COLO829 (cell line): ENCODE data around the gene PSMD2.
A peak's percentile ranks its signal among the peaks of the same experiment; 100 is the strongest.

Source experiments
- DNase-seq: peaks from one replicate; pipeline ENCODE4 v3.0.0; 2012; ENCODE audit warnings: low spot score

The PSMD2 gene

GRCh38 chr3:184317201-184317600 lies 18.2 kb downstream of the PSMD2 start:
- DNase-seq, result no peak

GRCh38 chr3:184320104-184320445 lies 21.0 kb downstream of the PSMD2 start:
- DNase-seq, result peak; percentile 98

- DNase-seq, result no peak
These were observed 22.6 kb downstream of the PSMD2 start for GRCh38 chr3:184321666-184322065.

DNA sequence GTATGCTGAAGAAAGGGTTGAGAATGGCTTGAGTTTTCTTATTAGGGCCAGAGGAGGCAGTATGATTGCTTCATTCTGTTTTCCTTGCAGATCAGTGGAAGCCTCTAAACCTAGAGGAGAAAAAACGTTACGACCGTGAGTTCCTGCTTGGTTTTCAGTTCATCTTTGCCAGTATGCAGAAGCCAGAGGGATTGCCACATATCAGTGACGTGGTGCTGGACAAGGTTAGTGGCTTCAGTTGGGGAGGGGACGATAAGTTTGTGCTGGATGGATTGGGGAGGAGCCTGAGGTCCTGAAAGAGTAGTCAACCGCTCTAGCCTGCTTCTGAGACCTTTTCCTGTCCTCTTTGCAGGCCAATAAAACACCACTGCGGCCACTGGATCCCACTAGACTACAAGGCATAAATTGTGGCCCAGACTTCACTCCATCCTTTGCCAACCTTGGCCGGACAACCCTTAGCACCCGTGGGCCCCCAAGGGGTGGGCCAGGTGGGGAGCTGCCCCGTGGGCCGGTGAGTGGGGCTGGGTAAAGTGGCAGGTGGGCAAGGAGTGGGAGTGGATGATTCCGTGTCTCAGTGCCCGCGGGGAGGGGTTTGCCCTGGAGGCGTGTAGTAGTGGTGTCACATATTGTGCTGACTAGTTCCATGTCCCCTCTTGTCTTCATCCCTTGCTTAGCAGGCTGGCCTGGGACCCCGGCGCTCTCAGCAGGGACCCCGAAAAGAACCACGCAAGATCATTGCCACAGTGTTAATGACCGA lies 23.9 kb downstream of the PSMD2 start:
- DNase-seq, result no peak

- no peak for DNase-seq
These were observed 24.7 kb downstream of the PSMD2 start for GRCh38 chr3:184323696-184324095.

- DNase-seq, result no peak
These were observed 26.2 kb downstream of the PSMD2 start for GRCh38 chr3:184325269-184325668.

GRCh38 chr3:184325715-184326369 lies 26.8 kb downstream of the PSMD2 start:
- DNase-seq, result no peak

- DNase-seq, result no peak
These were observed 28.1 kb downstream of the PSMD2 start for GRCh38 chr3:184327171-184327570.

DNA sequence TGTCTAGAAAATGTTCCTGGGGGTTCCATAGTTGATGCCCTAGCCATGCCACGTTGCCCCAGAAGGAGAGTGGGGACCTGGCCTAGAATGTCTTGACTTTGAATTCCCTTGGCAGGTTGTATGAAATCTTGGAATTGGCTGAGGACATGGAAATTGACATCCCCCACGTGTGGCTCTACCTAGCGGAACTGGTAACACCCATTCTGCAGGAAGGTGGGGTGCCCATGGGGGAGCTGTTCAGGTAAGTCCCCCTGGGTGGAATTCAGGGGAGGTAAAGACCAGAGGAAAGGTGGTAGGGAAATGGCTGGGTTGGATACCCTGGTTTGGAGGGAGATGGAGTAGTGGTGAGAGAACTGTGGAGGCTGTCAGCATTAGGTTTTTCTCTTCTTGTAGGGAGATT lies 29.5 kb downstream of the PSMD2 start:
- no peak for DNase-seq

DNA sequence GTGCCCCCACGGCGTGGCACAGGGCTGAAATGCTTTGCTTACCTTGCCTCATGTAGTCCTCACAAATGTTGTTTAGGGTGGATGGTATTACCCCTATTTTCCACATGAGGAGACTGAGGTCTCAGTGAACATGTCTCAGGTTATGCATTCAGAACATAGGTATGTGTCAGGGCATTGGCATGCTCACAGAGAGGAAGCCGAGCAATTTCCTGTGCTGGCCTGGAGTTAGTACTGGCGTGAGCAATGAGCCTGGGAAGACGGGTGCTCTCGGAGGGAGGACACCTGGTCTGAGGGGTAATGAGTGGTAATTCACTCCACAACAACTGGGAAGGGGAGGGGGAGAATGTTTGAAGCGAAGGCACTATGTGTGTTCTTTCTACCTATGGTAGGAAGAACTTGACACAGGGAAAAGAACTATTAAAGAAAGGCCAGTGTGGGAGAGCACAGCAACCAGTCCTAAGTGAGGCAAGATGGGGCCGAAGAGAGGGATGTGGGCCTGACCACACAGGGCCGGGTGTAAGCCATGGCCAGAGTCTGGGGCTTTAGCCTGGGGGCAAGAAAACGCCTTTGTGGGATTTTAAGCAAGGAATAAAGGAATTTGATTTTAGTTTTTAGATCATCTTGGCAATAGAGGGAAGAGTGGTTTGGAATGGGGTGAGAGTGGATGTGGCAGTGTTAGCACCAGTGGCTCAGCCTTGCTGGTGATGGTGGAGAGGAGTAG lies 33.5 kb downstream of the PSMD2 start:
- DNase-seq, result no peak

- no peak for DNase-seq
These were observed 34.1 kb downstream of the PSMD2 start for GRCh38 chr3:184333190-184333589.

GRCh38 chr3:184333700-184334099 lies 34.7 kb downstream of the PSMD2 start:
- no peak for DNase-seq

- no peak for DNase-seq
These were observed 35.6 kb downstream of the PSMD2 start for GRCh38 chr3:184334470-184335158.

- DNase-seq, result no peak
These were observed 36.2 kb downstream of the PSMD2 start for GRCh38 chr3:184335291-184335660.

DNA sequence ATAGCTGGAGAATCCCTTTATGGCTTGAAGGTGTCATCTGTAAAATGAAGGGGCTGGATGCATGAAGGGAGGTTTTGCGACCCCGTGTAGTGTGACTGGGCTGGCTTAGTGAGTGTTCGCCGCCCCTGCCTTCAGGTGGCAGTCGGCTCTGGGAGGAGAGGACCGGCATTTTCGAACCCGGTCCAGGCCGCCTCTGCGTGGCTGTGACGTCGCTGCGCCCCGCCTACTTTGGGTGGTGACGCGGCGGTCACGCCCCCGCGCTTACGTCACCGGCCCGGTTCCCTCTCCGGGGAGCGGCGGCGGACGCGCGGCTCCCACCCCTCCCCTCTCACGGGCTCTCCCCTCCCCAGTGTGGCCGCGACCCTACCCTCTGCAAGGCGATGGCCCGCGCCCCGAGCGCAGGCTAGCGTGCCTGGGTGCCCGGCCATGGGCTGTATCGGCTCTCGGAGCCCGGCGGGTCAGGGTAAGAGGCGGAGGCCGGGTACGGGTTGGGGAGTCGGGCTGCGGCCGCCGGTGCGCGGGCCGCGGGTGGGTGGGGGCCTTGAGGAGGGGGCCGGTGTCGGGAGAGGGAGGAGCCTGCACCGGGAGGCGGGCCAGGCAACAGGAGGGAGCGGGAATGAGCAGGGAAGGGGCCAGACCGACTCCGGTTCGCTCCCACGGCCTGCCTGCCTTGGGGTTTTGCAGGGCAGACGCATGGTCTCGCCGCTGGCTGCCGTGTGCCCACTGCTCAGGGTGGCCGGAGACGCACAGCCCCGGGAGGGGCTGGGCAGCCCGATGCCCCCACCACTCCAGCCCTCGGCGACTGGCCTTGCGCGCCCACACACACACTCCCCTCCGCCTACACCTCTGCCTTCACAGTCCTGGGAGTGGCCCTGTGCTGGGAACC lies 36.9 kb downstream of the PSMD2 start:
- DNase-seq, result peak; percentile 78

DNA sequence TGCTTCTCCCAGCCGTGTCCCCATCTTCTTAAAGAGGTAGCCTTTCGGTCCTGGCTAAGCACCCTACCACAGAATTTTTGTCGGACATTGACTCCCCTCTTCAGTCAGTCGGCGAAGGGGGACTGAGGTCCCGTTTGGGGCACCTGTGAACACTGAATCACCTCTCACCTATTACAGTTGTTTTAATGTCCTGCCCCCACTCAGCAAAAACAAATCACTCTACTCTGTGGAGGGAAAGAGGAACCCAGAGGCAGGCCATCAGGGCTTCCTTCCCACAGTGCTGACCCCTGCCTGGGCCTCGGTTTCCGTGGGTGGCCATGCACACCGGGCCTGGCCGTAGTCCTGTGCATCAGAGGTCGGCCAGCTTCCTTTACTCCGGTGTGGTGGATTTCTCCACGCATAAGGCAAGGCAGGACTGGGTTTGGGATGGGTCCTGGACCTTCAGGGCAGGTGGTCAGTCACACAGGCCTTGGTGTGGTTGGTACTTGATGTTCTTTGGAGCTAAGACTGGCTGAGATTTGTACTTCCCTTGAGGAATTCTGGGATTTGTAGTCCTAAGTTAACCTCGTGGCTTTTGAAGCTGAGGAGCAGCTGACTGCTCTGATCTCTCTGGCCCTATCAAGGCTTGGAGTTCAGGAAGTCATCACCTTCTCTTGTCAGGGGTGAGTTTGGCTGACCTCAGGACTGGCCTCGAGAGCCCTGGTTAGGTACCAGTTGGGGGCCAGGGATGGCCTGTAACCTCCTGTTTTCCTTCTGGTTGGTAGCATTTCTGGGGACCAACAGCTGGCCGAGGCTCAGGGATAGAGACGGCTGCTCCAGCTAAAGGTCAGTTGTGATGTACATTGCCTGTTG lies 37.7 kb downstream of the PSMD2 start:
- peak; percentile 80 for DNase-seq

- DNase-seq, result no peak
These were observed 38.3 kb downstream of the PSMD2 start, which contains the start of gene FAM131A for GRCh38 chr3:184337399-184337714. Gene FAM131A (plus strand): TSS chr3:184337600. CDS start chr3:184337631, 31 bp downstream.

DNA sequence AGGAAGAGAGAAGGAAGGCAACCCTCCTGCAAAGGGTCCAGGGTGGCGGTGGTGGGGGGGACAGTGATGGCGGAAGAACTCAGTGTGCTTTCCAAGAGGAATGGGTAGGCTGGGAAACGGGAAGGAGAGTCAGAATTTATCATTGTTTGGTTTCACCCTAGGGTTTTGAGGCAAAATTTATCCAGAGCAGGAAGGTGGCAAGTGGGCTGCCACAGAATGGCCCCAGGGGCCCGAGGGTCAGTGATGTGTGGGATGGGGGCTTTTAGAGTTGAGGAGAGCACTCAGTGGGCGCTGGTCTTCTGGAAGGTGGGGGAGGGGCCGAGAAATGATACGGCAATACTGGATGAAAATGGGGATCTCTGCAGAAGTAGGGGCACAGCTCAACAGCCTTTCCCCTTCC lies 38.9 kb downstream of the PSMD2 start:
- DNase-seq, result no peak

- no peak for DNase-seq
These were observed 39.5 kb downstream of the PSMD2 start for GRCh38 chr3:184338511-184338945.

GRCh38 chr3:184339001-184339400 lies 40.0 kb downstream of the PSMD2 start:
- no peak for DNase-seq
